ENCODE measurements around the gene ZNF546.
"Not testable (repeated sequence)": the region's sequence is repeated elsewhere in the genome, so short reads cannot be mapped to it uniquely, and the experiment has no call there.

ZNF546 gene

DNA sequence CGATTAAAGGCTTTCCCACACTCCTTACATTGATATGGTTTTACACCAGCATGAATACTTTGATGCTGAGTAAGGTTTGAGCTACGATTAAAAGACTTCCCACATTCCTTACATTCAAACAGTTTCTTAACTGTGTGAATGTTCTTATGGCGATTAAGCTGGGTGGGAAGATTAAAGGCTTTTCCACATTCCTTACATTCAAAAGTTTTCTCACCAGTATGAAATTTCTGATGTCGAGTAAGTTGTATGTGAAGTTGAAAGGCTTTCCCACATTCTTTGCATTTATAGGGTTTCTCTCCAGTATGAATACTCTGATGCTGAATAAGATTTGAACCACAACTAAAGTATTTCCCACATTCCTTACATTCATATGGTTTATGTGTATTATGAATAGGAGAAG, 39.1 kb downstream of the ZNF546 start:
- TF ChIP-seq ZFX (IDR thresholded peaks at IDR 0.05): no peak
- TF ChIP-seq, protein P1, sequence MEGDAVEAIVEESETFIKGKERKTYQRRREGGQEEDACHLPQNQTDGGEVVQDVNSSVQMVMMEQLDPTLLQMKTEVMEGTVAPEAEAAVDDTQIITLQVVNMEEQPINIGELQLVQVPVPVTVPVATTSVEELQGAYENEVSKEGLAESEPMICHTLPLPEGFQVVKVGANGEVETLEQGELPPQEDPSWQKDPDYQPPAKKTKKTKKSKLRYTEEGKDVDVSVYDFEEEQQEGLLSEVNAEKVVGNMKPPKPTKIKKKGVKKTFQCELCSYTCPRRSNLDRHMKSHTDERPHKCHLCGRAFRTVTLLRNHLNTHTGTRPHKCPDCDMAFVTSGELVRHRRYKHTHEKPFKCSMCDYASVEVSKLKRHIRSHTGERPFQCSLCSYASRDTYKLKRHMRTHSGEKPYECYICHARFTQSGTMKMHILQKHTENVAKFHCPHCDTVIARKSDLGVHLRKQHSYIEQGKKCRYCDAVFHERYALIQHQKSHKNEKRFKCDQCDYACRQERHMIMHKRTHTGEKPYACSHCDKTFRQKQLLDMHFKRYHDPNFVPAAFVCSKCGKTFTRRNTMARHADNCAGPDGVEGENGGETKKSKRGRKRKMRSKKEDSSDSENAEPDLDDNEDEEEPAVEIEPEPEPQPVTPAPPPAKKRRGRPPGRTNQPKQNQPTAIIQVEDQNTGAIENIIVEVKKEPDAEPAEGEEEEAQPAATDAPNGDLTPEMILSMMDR (conservative IDR thresholded peaks at IDR 0.05): no peak
- H3K27ac ChIP-seq: no peak overlapping the region

- H3K27ac ChIP-seq: not testable (repeated sequence)
These were observed 41.2 kb downstream of the ZNF546 start for GRCh38 chr19:40038047-40038446.

GRCh38 chr19:40041718-40042117, 44.9 kb downstream of the ZNF546 start:
- not testable (repeated sequence) for H3K27ac ChIP-seq

- H3K27ac ChIP-seq: no peak overlapping the region
- TF ChIP-seq, protein P1 (conservative IDR thresholded peaks at IDR 0.05): no peak
- no peak for TF ChIP-seq ZFX (IDR thresholded peaks at IDR 0.05)
These were observed 56.6 kb downstream of the ZNF546 start for GRCh38 chr19:40053491-40053890.

DNA sequence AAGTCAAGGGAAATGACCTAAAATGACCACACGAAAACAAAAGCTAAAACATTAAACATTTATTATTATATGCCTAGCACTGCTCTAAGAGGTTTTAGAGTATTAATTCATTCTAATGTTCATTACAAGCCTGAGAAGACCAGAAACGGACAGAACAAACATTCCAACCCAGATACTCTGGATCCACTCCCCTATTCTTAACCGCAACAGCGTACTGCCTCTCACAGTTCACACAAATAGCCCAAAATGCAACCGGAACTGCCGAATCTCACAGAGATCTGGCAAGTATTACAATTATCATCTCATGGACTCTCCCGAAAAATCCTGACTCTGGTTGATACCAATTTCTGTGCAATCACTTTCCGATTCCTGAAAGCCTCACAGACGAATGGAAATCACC, 57.8 kb downstream of the ZNF546 start:
- TF ChIP-seq ZFX (IDR thresholded peaks at IDR 0.05): no peak
- TF ChIP-seq, protein P1 (conservative IDR thresholded peaks at IDR 0.05): no peak

DNA sequence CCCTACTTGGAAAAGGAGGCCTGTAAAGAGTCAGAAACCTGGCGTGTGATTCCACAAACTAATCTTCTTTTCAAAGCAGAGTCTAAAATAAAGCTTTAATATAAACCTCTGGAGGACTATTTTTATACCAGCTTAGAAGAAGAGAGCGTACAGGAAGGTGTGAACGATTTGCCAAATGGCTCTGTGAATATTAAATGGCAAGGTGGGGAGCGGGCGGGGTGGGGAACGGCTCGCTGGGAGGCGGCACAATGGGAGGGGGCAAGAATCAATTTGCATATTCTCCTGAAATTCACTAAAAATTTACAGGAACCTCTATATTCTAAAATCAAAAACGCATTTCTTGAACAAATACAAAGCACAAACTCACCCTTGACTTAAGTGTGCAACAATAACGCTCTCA, 58.2 kb downstream of the ZNF546 start:
- H3K27ac ChIP-seq: no peak overlapping the region; the same call in 1 of the 2 replicates

More for the DNA sequence above, 57.8 kb downstream of the ZNF546 start:
- no peak overlapping the region for H3K27ac ChIP-seq

GRCh38 chr19:40055832-40056504, 59.1 kb downstream of the ZNF546 start, which contains the start of gene ZNF780B:
Gene ZNF780B (minus strand): TSS chr19:40056231. CDS start chr19:40050332, 5,899 bp downstream.
- peak within 1 kb of the TSS; percentile 67 for H3K27ac ChIP-seq
- TF ChIP-seq, protein P1 (conservative IDR thresholded peaks at IDR 0.05): no peak
- TF ChIP-seq ZFX (IDR thresholded peaks at IDR 0.05): peak; percentile 8; the same call in 1 of the 2 replicates

More for the DNA sequence above, 58.2 kb downstream of the ZNF546 start:
- TF ChIP-seq, protein P1 (conservative IDR thresholded peaks at IDR 0.05): no peak
- no peak for TF ChIP-seq ZFX (IDR thresholded peaks at IDR 0.05)

GRCh38 chr19:40056505-40056904, 59.6 kb downstream of the ZNF546 start:
- peak overlapping the region; percentile 67 for H3K27ac ChIP-seq
- TF ChIP-seq, protein P1 (conservative IDR thresholded peaks at IDR 0.05): no peak
- no peak for TF ChIP-seq ZFX (IDR thresholded peaks at IDR 0.05)
